ENCODE measurements around the gene ACAN.
A peak's percentile ranks its signal among the peaks of the same experiment; 100 is the strongest.

The ACAN gene

GRCh38 chr15:88900982-88901418 is 97.8 kb downstream of the ACAN start:
- H3K4me3 Mint-ChIP-seq, result no peak overlapping the region
- no peak overlapping the region for H3K27ac Mint-ChIP-seq
- peaks cover 9% of the 10 kb centered on the region for H3K4me1 Mint-ChIP-seq
- H3K9me3 Mint-ChIP-seq, result peaks cover 1% of the 10 kb centered on the region
- ATAC-seq (ENCODE audit: low read depth) (no peak), DNase-seq (ENCODE audit: low spot score in 2 of 2) (no peak)
- peaks cover 6% of the 10 kb centered on the region for H3K27me3 Mint-ChIP-seq
- H3K36me3 Mint-ChIP-seq, result no peaks in the 10 kb centered on the region

DNA sequence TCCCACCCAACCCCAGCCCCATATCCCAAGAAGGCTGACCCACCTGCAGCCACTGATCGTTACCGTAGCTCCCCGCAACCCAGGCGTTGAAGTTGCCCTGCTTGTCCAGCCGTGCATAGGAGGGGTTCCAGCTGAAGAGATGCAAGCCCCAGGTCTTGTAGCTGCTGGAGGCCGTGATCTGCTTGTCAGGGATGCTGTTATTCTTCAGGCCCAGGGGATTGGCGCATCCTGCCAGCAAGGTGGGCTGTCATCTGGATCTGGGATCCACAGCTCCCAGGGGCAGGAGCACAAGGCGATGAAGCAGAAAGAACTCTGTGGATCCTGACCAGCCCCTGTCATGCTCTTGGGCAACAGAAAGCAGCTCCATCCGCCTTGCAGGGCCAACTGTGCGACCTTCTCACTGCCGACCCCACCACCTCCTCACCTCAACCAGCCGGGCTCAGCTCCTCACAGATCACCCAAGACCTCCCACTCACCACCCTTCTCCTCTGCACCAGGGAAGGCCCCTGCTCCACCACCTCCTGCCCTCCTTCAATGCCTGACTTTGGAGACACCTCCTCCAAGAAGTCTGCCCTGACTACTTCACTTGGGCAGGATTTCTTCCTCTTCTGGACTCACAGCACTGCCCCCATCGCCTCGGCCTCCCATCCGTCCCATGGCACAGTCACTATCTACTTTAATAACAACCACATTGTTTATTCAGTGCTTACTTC is 98.4 kb downstream of the ACAN start:
- ATAC-seq (ENCODE audit: low read depth) (no peak), DNase-seq (ENCODE audit: low spot score in 2 of 2) (no peak)
- H3K36me3 Mint-ChIP-seq, result peaks cover 1% of the 10 kb centered on the region
- H3K4me1 Mint-ChIP-seq, result peaks cover 9% of the 10 kb centered on the region
- H3K4me3 Mint-ChIP-seq, result no peak overlapping the region
- peaks cover 1% of the 10 kb centered on the region for H3K9me3 Mint-ChIP-seq
- H3K27ac Mint-ChIP-seq, result no peak overlapping the region
- H3K27me3 Mint-ChIP-seq, result peaks cover 6% of the 10 kb centered on the region

DNA sequence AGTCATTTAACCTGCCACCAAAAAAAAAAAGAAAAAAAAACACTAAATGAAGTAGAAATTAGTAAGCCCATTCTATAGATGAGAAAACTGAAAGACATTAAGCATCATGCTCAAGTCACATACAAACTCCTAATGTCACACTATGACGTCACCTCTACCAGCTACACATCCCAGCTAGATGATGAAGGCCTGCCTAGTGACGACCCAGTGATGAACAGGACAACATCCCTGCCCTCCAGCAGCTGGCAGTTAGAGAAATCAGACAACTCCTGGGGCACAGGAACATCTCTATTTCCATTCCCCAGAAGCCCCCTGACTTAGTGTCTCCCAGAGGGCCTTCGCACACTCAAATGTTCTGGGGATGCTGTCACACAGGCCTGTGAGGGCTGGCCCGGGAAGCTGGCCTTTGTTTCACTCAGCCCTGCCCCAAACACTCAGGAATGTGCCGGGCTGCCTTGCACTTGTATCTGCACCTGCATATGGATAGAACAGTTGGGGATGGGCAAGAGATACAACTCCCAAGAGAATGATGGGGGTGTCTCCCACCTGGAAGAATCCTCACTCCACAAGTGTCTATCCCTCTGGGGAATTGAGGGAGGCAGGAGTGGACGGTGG is 99.1 kb downstream of the ACAN start:
- H3K27ac Mint-ChIP-seq, result no peak overlapping the region
- peaks cover 6% of the 10 kb centered on the region for H3K27me3 Mint-ChIP-seq
- peaks cover 1% of the 10 kb centered on the region for H3K36me3 Mint-ChIP-seq
- no peak overlapping the region for H3K4me3 Mint-ChIP-seq
- H3K4me1 Mint-ChIP-seq, result peaks cover 9% of the 10 kb centered on the region
- peaks cover 1% of the 10 kb centered on the region for H3K9me3 Mint-ChIP-seq
- ATAC-seq (ENCODE audit: low read depth) (no peak), DNase-seq (ENCODE audit: low spot score in 2 of 2) (no peak)

GRCh38 chr15:88902846-88903245 is 99.6 kb downstream of the ACAN start:
- Mint-ChIP-seq H3K27me3 (peaks cover 6% of the 10 kb centered on the region), H3K36me3 (peaks cover 1% of the 10 kb centered on the region), H3K27ac (no peak overlapping the region), H3K9me3 (peaks cover 1% of the 10 kb centered on the region), H3K4me1 (peaks cover 9% of the 10 kb centered on the region), H3K4me3 (no peak overlapping the region)
- ATAC-seq (ENCODE audit: low read depth) (no peak), DNase-seq (ENCODE audit: low spot score in 2 of 2) (no peak)

DNA sequence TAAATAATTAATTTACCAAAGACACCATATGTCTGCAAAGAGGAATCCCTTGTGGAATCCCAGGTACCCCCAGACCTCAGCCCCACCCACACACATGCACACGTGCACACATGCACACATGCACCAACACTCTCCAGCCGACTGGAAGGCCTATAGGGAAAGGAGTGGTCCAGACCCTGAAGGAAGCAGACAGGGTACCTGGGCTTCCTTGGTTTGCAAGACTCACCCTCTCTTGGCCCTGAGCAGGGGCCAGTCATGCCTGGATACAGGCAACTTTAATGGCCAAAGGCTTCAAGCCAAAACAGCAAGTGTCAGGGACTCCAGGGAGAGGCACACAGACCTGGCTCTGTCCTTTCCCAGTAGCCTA is 101.0 kb downstream of the ACAN start:
- Mint-ChIP-seq H3K27ac (no peak overlapping the region), H3K27me3 (peaks cover 8% of the 10 kb centered on the region), H3K36me3 (peaks cover 1% of the 10 kb centered on the region), H3K4me1 (peaks cover 9% of the 10 kb centered on the region), H3K4me3 (no peak overlapping the region), H3K9me3 (peaks cover 1% of the 10 kb centered on the region)
- no peak for ATAC-seq (ENCODE audit: low read depth)
- no peak for DNase-seq (ENCODE audit: low spot score in 2 of 2)

DNA sequence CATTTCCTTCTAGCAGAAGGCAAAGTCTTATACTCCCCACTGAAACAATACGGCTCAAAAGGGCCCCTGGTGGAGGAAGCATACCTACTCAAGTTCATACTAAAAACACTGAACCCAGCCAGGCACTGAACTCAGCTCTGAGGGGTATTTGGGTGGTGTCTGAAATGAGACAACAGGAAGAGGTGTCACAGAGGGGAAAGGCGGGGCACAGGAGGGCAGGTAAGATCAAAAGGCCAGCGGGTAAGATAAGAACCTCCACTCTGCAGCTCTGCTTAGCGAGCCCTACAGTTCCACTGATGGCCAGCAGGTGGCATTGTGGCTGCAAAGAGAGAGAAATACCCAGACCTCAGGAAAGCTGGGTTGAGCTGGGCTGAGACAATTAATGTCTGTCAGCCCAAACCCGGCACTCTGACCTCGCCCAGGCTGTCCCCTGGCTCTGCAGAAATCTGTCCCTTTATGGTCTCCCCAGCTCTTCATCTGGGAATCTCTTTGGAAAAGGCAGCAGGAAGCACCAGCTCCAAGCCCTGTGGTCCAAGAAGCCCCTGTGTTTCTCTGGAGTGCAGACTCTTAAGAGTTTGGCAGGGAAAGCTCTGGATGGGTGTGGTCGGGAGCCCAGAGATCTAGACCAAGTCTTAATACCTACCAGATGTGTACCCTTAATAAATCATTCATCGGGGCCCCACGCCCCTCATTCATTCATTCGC is 101.5 kb downstream of the ACAN start:
- peaks cover 8% of the 10 kb centered on the region for H3K27me3 Mint-ChIP-seq
- H3K36me3 Mint-ChIP-seq, result peaks cover 1% of the 10 kb centered on the region
- DNase-seq (ENCODE audit: low spot score in 2 of 2) (peak; percentile 75 to 81), ATAC-seq (ENCODE audit: low read depth) (peak; percentile 90)
- no peak overlapping the region for H3K4me3 Mint-ChIP-seq
- peaks cover 1% of the 10 kb centered on the region for H3K9me3 Mint-ChIP-seq
- H3K27ac Mint-ChIP-seq, result no peak overlapping the region
- H3K4me1 Mint-ChIP-seq, result peaks cover 9% of the 10 kb centered on the region

GRCh38 chr15:88905576-88905975 is 102.3 kb downstream of the ACAN start:
- Mint-ChIP-seq H3K36me3 (peaks cover 1% of the 10 kb centered on the region), H3K27ac (no peak overlapping the region), H3K9me3 (peaks cover 1% of the 10 kb centered on the region), H3K4me1 (peaks cover 15% of the 10 kb centered on the region), H3K27me3 (peaks cover 9% of the 10 kb centered on the region), H3K4me3 (no peak overlapping the region)
- ATAC-seq (ENCODE audit: low read depth), result no peak
- DNase-seq (ENCODE audit: low spot score in 2 of 2), result no peak

GRCh38 chr15:88906130-88906529 is 102.9 kb downstream of the ACAN start:
- DNase-seq (ENCODE audit: low spot score in 2 of 2), result no peak
- H3K4me1 Mint-ChIP-seq, result peaks cover 14% of the 10 kb centered on the region
- no peak for ATAC-seq (ENCODE audit: low read depth)

GRCh38 chr15:88906551-88906950 is 103.3 kb downstream of the ACAN start:
- no peak overlapping the region for H3K27ac Mint-ChIP-seq
- peaks cover 14% of the 10 kb centered on the region for H3K4me1 Mint-ChIP-seq
- no peak overlapping the region for H3K4me3 Mint-ChIP-seq
- DNase-seq (ENCODE audit: low spot score in 2 of 2), result no peak
- no peak for ATAC-seq (ENCODE audit: low read depth)
- H3K27me3 Mint-ChIP-seq, result peaks cover 6% of the 10 kb centered on the region
- peaks cover 1% of the 10 kb centered on the region for H3K36me3 Mint-ChIP-seq
- no peaks in the 10 kb centered on the region for H3K9me3 Mint-ChIP-seq

More at GRCh38 chr15:88906130-88906529, 102.9 kb downstream of the ACAN start:
- H3K27me3 Mint-ChIP-seq, result peaks cover 6% of the 10 kb centered on the region
- H3K36me3 Mint-ChIP-seq, result peaks cover 1% of the 10 kb centered on the region
- H3K27ac Mint-ChIP-seq, result no peak overlapping the region
- H3K4me3 Mint-ChIP-seq, result no peak overlapping the region
- no peaks in the 10 kb centered on the region for H3K9me3 Mint-ChIP-seq

GRCh38 chr15:88907111-88907510 is 103.9 kb downstream of the ACAN start:
- DNase-seq (ENCODE audit: low spot score in 2 of 2) (no peak), ATAC-seq (ENCODE audit: low read depth) (no peak)
- H3K4me1 Mint-ChIP-seq, result peaks cover 14% of the 10 kb centered on the region
- no peaks in the 10 kb centered on the region for H3K9me3 Mint-ChIP-seq
- H3K36me3 Mint-ChIP-seq, result peaks cover 1% of the 10 kb centered on the region
- no peak overlapping the region for H3K27ac Mint-ChIP-seq
- peaks cover 4% of the 10 kb centered on the region for H3K27me3 Mint-ChIP-seq
- H3K4me3 Mint-ChIP-seq, result no peak overlapping the region

DNA sequence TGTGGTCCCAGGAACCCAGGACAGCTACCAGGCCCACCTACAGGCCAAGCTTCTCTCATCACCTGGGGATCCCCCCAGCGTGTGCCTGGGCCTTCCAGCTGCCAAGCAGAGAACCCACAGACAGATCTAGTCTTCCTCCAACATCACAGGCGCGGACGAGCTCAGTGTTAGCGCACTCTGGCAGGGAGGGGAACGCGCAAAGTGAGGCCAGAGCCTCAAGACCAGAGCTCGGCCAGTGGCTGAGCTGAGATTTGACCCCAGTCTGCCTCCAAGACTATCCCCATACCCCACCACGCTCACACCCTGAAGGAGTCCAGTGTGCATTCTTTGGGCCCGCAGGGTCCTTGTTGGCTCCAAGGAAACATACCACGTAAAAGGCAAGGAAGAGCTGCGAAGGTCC is 104.9 kb downstream of the ACAN start:
- no peak overlapping the region for H3K27ac Mint-ChIP-seq

GRCh38 chr15:88908697-88909621 is 105.7 kb downstream of the ACAN start:
- no peak for ATAC-seq (ENCODE audit: low read depth)
- H3K4me3 Mint-ChIP-seq, result no peak overlapping the region
- DNase-seq (ENCODE audit: low spot score in 2 of 2), result no peak
- H3K4me1 Mint-ChIP-seq, result peaks cover 21% of the 10 kb centered on the region
- H3K27me3 Mint-ChIP-seq, result peaks cover 3% of the 10 kb centered on the region
- H3K27ac Mint-ChIP-seq, result no peak overlapping the region
- H3K9me3 Mint-ChIP-seq, result no peaks in the 10 kb centered on the region
- H3K36me3 Mint-ChIP-seq, result peaks cover 1% of the 10 kb centered on the region

More for the DNA sequence above, 104.9 kb downstream of the ACAN start:
- Mint-ChIP-seq H3K9me3 (no peaks in the 10 kb centered on the region), H3K4me1 (peaks cover 14% of the 10 kb centered on the region), H3K4me3 (no peak overlapping the region), H3K27me3 (peaks cover 4% of the 10 kb centered on the region), H3K36me3 (peaks cover 1% of the 10 kb centered on the region)
- no peak for DNase-seq (ENCODE audit: low spot score in 2 of 2)
- no peak for ATAC-seq (ENCODE audit: low read depth)

DNA sequence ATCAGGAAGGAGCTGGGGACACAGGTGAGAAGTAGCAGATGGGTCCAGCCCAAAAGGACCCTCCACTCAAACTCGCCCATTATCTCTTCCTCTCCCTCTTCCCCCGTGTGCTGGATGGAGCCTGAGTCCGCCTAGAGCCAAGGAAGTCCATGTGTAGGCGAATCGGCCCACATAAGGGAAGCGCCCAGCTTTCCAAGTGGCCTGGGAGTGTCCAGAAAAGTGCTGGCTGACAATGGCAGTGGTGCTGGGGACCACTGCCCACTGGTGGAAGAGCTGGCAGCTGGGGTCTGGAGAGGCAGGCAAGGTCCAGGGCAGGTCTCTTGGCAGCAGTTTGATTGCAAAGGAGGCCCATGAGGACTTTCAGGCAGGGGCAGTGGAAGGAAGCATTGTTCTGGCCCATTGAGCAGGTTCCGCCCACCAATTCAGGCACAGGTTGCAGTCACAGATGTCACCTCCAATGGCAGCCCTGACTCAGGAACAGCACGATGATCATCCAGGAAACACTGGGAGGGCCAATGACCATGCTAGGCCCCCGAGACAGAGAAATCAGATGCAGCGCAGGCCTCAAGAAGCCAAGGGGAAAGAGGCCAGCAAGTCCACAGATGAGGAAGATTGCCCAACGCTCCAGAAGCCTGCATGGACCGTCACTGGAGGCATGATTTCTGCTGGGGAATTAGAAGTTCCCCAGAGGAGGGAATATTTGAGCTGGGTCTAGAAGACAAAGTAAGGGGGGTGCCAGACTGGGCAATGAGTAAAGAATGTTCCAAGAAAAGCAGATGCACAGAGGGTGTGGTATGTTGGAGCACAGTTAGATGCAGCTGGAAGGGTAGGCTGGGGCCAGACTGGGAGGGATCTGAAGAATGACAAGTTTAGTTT is 107.0 kb downstream of the ACAN start:
- peaks cover 1% of the 10 kb centered on the region for H3K36me3 Mint-ChIP-seq
- no peak for DNase-seq (ENCODE audit: low spot score in 2 of 2)
- peaks cover 16% of the 10 kb centered on the region for H3K4me1 Mint-ChIP-seq
- peaks cover 3% of the 10 kb centered on the region for H3K27me3 Mint-ChIP-seq
- H3K4me3 Mint-ChIP-seq, result no peak overlapping the region
- H3K9me3 Mint-ChIP-seq, result no peaks in the 10 kb centered on the region
- no peak for ATAC-seq (ENCODE audit: low read depth)
- H3K27ac Mint-ChIP-seq, result peak overlapping the region; percentile 12

Data from memory B cell (primary cell).